Colonic mucosa (tissue), 4 donors: ENCODE measurements around the gene FDPS. TPM values are rescaled to one million over a fixed set of nuclear protein-coding genes. Genes with fewer than 3 reads are reported as not detected.
A peak's percentile ranks its signal among the peaks of the same experiment; 100 is the strongest.

ENCODE experiments used
- DNase-seq: peaks from one replicate; pipeline ENCODE4 v3.0.0-alpha.2; 2020
- H3K27ac ChIP-seq: fragments of 200-600 bp; one replicate; pipeline ENCODE4 v1.8.0; 2021
- H3K27me3 ChIP-seq: fragments of 200-600 bp; one replicate; pipeline ENCODE4 v1.8.0; 2021
- H3K36me3 ChIP-seq: fragments of 200-600 bp; one replicate; pipeline ENCODE4 v1.8.0; 2021
- H3K4me1 ChIP-seq: fragments of 200-600 bp; one replicate; pipeline ENCODE4 v1.8.0; 2021; ENCODE audit warnings: mild to moderate bottlenecking
- H3K4me3 ChIP-seq: fragments of 200-600 bp; one replicate; pipeline ENCODE4 v1.8.0; 2021
- H3K9ac ChIP-seq, 2 donors: one replicate each; pipeline ENCODE4 v1.7.0; 2013; ENCODE audit warnings: control low read depth in 2 of 2, low read depth in 2 of 2, low read length in 2 of 2
- H3K9me3 ChIP-seq: fragments of 200-600 bp; one replicate; pipeline ENCODE4 v1.8.0; 2021
- intact Hi-C: fragments of 100-400 bp; cut with DNase I; formaldehyde crosslinking; loops from one replicate; pipeline ENCODE4 v1.14.1; 2022
- total RNA-seq, 2 donors: library from RNA; stranded (reverse); fragmentation: NEBNext Ultra II Directional in 1 of 2; extraction: Animal tissue kit (Norgen Biotek cat#: 25700) in 1 of 2; gene quantifications; one replicate each; pipeline ENCODE4 v1.2.1, GENCODE V29; 2021
- TF ChIP-seq, protein P1 (sequence below): fragments of 200-600 bp; IDR thresholded peaks from one replicate; pipeline ENCODE4 v1.8.0; 2022; ENCODE audit warnings: antibody characterized with exemption, mild to moderate bottlenecking
- donor health status: healthy.
- donor health status: DM: no; HTN: no; CAD: no.
- donor health status: DM: no; HTN: no; CAD: no.

The FDPS gene
- total RNA-seq, 2 donors from 2014 or later: 300 to 501 TPM

DNA sequence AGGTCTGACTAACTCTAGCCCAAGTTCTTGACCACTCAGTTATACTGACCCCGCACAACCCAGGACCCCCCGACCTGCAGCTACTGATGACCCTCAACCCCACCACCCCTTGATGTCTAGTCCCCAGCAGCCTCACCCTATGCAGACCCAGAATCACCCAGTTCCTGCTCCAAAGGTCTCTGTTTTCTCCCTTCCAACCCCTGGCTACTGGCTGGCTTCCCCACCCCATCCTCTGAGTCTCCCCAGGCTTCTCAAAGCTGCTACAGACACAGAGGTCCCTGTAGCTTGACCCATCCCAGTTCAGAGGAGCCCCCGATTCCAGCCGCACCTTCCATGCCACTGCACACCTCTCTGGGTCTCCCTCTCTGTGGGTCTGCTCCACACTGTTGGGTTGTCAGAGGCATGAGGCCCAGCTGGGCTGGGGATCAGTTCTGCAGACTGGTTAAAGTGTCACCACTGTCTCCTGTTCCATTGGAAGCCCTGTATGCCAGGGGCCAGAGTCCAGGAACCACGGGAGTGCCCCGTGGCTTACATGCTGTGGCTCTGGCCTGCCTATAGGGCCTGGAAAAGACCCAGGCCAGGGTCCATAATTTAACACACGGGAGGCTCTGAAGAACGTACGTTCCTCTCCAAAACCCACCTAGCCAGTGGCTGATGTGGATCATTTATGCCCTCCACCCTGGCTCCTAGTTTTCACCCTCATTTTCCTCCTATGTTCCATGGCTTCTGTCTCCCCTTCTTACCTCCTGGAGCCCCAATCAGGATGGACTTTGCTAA is 7.9 kb upstream of the FDPS start:
- TF ChIP-seq, protein P1, sequence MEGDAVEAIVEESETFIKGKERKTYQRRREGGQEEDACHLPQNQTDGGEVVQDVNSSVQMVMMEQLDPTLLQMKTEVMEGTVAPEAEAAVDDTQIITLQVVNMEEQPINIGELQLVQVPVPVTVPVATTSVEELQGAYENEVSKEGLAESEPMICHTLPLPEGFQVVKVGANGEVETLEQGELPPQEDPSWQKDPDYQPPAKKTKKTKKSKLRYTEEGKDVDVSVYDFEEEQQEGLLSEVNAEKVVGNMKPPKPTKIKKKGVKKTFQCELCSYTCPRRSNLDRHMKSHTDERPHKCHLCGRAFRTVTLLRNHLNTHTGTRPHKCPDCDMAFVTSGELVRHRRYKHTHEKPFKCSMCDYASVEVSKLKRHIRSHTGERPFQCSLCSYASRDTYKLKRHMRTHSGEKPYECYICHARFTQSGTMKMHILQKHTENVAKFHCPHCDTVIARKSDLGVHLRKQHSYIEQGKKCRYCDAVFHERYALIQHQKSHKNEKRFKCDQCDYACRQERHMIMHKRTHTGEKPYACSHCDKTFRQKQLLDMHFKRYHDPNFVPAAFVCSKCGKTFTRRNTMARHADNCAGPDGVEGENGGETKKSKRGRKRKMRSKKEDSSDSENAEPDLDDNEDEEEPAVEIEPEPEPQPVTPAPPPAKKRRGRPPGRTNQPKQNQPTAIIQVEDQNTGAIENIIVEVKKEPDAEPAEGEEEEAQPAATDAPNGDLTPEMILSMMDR: no peak
- intact Hi-C loops: no loop called here
- Histone ChIP-seq H3K9ac (peak overlapping the region in 1 of 2 donors; percentile 18), H3K9me3 (no peaks in the 10 kb centered on the region), H3K27me3 (no peaks in the 10 kb centered on the region), H3K4me1 (no peaks in the 10 kb centered on the region), H3K4me3 (no peak overlapping the region), H3K36me3 (no peaks in the 10 kb centered on the region), H3K27ac (no peak overlapping the region)
- peak; percentile 57 for DNase-seq

DNA sequence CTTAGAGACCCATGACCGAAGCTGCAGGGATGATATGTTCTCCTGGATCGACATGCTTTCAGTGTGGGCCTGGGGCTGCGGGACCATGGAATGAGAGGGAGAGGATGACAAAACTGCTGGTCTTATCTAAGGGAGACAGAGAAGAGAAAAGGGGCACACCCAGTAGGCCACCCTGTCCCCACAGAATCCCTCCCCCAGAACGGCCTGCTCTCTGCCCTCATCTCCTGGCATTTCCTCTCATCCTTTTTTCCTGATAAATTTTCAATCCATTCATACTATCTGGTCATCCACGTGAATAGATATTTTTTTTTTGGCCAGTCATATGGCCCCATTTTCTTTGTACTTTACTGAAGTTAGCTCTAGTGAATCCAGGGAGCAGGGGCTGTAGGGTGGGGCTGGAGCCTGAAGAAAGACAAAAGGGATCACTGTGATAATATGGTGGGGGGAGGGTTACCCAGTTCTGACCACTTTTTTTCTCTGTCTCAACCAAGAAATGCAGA is 7.3 kb upstream of the FDPS start, which contains the start of gene PKLR:
TSS of gene PKLR (minus strand) at position 97 of the 500 bp plus-strand sequence. CDS start at position 54, 43 bp downstream.
- intact Hi-C loops: no loop called here
- Histone ChIP-seq H3K4me3 (no peak within 1 kb of the TSS), H3K36me3 (no peaks in the 10 kb centered on the region), H3K9me3 (no peaks in the 10 kb centered on the region), H3K27ac (no peak within 1 kb of the TSS), H3K4me1 (no peaks in the 10 kb centered on the region), H3K27me3 (no peaks in the 10 kb centered on the region), H3K9ac (peak within 1 kb of the TSS in 1 of 2 donors; percentile 18)
- no peak for DNase-seq
- TF ChIP-seq, protein P1: no peak

DNA sequence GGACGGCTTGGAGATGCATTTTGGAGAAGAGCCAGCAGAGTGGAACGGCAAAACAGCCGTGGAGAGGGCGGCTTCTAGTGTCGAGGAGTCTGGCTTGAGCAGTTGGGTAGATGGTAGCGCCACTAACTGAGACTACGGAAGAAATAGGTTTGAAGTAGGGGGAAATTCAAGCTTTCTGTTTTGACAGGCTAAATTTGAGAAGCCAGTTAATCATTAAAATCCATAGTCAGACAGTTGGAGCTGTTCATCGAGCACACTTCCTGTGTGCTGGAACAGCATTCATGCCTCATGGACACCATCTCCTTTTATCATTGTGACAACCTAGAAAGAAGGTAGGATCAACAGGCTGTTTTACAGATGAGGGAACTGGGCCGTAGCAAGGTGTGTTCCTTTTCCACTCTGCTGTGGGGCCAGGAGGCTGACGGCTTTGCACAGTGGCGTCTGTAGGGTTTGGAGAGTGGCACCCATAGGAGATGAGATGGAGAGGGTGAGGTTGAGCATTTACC is 4.1 kb upstream of the FDPS start:
- TF ChIP-seq, protein P1: no peak
- peak overlapping the region in 1 of 2 donors; percentile 7 for H3K9ac ChIP-seq
- H3K4me1 ChIP-seq: peaks cover 1% of the 10 kb centered on the region
- H3K4me3 ChIP-seq: no peak overlapping the region
- DNase-seq: no peak
- intact Hi-C loops: no loop called here
- H3K9me3 ChIP-seq: no peaks in the 10 kb centered on the region
- no peak overlapping the region for H3K27ac ChIP-seq
- no peaks in the 10 kb centered on the region for H3K27me3 ChIP-seq
- no peaks in the 10 kb centered on the region for H3K36me3 ChIP-seq

DNA sequence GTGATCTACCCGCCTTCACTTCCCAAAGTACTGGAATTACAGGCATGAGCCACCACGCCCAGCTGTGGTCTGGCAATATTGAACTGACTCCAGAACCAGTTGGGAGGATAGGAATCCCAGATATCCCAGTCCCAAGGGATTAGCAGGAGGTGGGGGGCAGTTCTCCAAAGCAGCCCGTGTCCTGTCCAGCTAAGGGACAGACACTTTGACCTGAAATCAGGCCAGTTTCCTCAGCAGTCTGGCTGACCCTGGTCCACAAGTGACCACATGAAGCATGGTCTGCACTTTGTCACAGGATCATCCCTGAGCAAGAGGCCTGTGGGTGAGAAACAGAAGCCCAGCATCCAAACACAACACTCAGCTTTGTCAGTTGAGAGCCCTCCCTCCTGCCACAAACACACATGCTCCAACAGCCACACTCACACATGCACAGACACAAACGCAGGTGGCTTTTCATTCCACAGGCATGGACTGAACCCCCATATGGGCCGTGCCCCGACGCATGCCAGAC is 2.7 kb upstream of the FDPS start:
- TF ChIP-seq, protein P1: no peak
- Histone ChIP-seq H3K36me3 (no peaks in the 10 kb centered on the region), H3K27me3 (no peaks in the 10 kb centered on the region), H3K4me1 (peaks cover 3% of the 10 kb centered on the region), H3K9ac (no peak overlapping the region), H3K4me3 (no peak overlapping the region), H3K27ac (no peak overlapping the region), H3K9me3 (no peaks in the 10 kb centered on the region)
- intact Hi-C loops: no loop called here
- DNase-seq: no peak

DNA sequence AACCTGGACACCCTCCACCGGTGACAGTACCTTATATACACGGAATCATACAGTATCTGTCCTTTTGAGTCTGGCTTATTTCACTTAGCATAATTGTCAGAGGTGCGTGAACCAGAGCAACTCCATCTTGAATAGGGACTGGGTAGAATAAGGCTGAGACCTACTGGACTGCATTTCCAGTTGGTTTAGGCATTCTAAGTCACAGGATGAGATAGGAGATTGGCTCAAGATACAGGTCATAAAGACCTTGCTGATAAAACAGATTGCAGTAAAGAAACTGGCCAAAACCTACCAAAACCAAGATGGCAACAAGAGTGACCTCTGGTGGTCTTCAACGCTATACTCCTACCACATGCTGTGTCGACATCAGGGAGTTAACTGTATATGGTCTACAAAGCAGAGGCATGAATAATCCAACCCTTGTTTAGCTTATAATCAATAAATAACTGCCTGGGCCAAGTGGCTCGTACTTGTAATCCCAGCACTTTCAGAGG is 1.4 kb upstream of the FDPS start:
- Histone ChIP-seq H3K4me3 (no peak overlapping the region), H3K9ac (no peak overlapping the region), H3K27me3 (no peaks in the 10 kb centered on the region), H3K9me3 (no peaks in the 10 kb centered on the region), H3K36me3 (no peaks in the 10 kb centered on the region), H3K4me1 (peaks cover 3% of the 10 kb centered on the region), H3K27ac (peak overlapping the region; percentile 84)
- TF ChIP-seq, protein P1: peak; percentile 22
- intact Hi-C loops: no loop called here
- no peak for DNase-seq
